Measurements from ENCODE around the gene FOSB. TPM values are rescaled to one million over a fixed set of nuclear protein-coding genes. Genes with fewer than 3 reads are reported as not detected.
A peak's percentile ranks its signal among the peaks of the same experiment; 100 is the strongest.
"Not testable (repeated sequence)": the region's sequence is repeated elsewhere in the genome, so short reads cannot be mapped to it uniquely, and the experiment has no call there.

Gene FOSB
- total RNA-seq, 1 experiment from 2014 or later: 29.3 TPM

DNA sequence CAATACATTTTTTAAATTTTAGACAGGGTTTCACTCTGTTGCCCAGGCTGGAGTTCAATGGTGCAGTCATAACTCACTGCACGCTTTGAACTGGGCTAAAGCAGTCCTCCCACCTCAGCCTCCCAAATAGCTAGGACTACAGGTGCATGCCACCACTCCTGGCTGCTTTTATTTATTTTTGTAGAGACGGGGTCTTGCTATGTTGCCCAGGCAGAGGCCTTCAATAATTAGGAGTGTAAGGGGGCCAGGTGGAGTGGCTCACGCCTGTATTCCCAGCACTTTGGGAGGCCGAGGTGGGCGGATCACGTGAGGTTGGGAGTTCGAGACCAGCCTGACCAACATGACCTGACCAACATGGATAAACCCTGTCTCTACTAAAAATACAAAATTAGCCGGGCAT lies 35.3 kb upstream of the FOSB start:
- H3K27me3 Mint-ChIP-seq (ENCODE audit: insufficient read depth, unreplicated experiment); H3K36me3 Mint-ChIP-seq (ENCODE audit: insufficient read depth, unreplicated experiment); H3K9me3 Mint-ChIP-seq (ENCODE audit: unreplicated experiment); intact Hi-C loops (cut with micrococcal nuclease); BruUV-seq (replicated peaks); H3K4me1 Mint-ChIP-seq (ENCODE audit: insufficient read depth, unreplicated experiment); DNase-seq (ENCODE audit: unreplicated experiment); H3K27ac Mint-ChIP-seq (ENCODE audit: low read depth, unreplicated experiment); H3K4me3 Mint-ChIP-seq (ENCODE audit: unreplicated experiment): not testable (repeated sequence)
- ChIA-PET CTCF (interaction anchor here (0.5 to 21.1 kb wide), 4 partner anchors 18 to 250 kb away, joined by 3 to 386 read pairs (median 4); partner anchors contain the start of gene FOSB), POLR2A (interaction anchor here (0.6 kb wide), 1 partner anchor 521 kb away, joined by 3 read pairs; no protein-coding TSS in a partner anchor)

DNA sequence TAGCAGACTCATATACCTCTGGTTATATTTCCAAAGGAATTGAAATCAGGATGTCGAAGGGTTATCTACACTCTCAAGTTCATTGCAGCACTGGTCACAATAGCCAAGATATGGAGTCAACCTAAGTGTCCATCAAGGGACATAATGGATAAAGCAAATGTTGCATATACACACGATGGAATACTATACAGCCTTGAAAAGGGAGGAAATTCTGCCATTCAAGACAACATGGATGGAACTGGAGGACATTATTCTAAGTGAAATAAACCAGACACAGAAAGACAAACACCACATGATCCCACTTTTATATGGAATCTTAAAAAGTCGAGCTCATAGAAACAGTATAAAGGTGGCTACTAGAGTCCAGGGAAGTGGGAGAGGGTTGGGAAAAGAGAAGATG lies 30.5 kb upstream of the FOSB start:
- Mint-ChIP-seq H3K27me3 (ENCODE audit: insufficient read depth, unreplicated experiment) (no peaks in the 10 kb centered on the region), H3K4me1 (ENCODE audit: insufficient read depth, unreplicated experiment) (no peaks in the 10 kb centered on the region), H3K9me3 (ENCODE audit: unreplicated experiment) (no peaks in the 10 kb centered on the region), H3K27ac (ENCODE audit: low read depth, unreplicated experiment) (no peak overlapping the region), H3K36me3 (ENCODE audit: insufficient read depth, unreplicated experiment) (peaks cover 5% of the 10 kb centered on the region), H3K4me3 (ENCODE audit: unreplicated experiment) (no peak overlapping the region)
- no TSS peak for BruUV-seq (replicated peaks)
- intact Hi-C loops (cut with micrococcal nuclease): no loop called here
- TF ChIP-seq, protein P1, sequence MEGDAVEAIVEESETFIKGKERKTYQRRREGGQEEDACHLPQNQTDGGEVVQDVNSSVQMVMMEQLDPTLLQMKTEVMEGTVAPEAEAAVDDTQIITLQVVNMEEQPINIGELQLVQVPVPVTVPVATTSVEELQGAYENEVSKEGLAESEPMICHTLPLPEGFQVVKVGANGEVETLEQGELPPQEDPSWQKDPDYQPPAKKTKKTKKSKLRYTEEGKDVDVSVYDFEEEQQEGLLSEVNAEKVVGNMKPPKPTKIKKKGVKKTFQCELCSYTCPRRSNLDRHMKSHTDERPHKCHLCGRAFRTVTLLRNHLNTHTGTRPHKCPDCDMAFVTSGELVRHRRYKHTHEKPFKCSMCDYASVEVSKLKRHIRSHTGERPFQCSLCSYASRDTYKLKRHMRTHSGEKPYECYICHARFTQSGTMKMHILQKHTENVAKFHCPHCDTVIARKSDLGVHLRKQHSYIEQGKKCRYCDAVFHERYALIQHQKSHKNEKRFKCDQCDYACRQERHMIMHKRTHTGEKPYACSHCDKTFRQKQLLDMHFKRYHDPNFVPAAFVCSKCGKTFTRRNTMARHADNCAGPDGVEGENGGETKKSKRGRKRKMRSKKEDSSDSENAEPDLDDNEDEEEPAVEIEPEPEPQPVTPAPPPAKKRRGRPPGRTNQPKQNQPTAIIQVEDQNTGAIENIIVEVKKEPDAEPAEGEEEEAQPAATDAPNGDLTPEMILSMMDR (IDR thresholded peaks at IDR 0.05; ENCODE audit: unreplicated experiment): no peak
- ChIA-PET CTCF (interaction anchor here (0.6 to 21.1 kb wide), 4 partner anchors 10 to 248 kb away, joined by 3 to 386 read pairs (median 8); no protein-coding TSS in a partner anchor), POLR2A (interaction anchor here (1.0 to 5.4 kb wide), 4 partner anchors 11 to 42 kb away, joined by 3 to 110 read pairs (median 51); partner anchors contain the start of genes FOSB and PPP1R13L)
- DNase-seq (ENCODE audit: unreplicated experiment): no peak

DNA sequence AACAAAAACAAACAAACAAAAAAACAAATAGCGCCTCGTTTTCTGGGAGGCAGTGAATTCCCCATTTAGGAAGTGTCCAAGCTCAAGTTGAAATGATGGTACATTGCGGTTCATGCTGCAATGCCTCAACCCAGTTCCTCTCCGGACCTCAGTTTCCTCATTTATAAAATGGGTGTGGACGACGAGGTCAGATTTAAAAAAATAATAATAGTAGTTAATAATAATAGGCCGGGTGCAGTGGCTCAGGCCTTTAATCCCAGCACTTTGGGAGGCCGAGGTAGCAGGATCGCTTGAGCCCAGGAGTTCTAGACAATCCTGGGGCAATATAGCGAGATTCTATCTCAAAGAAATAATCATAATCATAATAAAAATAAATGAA lies 28.6 kb upstream of the FOSB start:
- TF ChIP-seq, protein P1 (IDR thresholded peaks at IDR 0.05; ENCODE audit: unreplicated experiment): no peak
- peak overlapping the region; percentile 64 for H3K4me3 Mint-ChIP-seq (ENCODE audit: unreplicated experiment)
- H3K27ac Mint-ChIP-seq (ENCODE audit: low read depth, unreplicated experiment): no peak overlapping the region
- no peak for DNase-seq (ENCODE audit: unreplicated experiment)
- H3K4me1 Mint-ChIP-seq (ENCODE audit: insufficient read depth, unreplicated experiment): peaks cover 13% of the 10 kb centered on the region
- no TSS peak for BruUV-seq (replicated peaks)
- no peaks in the 10 kb centered on the region for H3K27me3 Mint-ChIP-seq (ENCODE audit: insufficient read depth, unreplicated experiment)
- H3K9me3 Mint-ChIP-seq (ENCODE audit: unreplicated experiment): no peaks in the 10 kb centered on the region
- H3K36me3 Mint-ChIP-seq (ENCODE audit: insufficient read depth, unreplicated experiment): peaks cover 5% of the 10 kb centered on the region
- ChIA-PET CTCF (interaction anchor here (0.6 to 21.1 kb wide), 21 partner anchors 8 to 803 kb away, joined by 3 to 386 read pairs (median 4); partner anchors contain the start of gene FOSB), POLR2A (interaction anchor here (0.7 to 5.4 kb wide), 19 partner anchors 9 to 138 kb away, joined by 3 to 110 read pairs (median 5); partner anchors contain the start of genes ERCC1 and FOSB)
- intact Hi-C loops (cut with micrococcal nuclease): loop anchor here (1.0 to 2.0 kb wide), 2 partner anchors 39 to 204 kb away; no protein-coding TSS in a partner anchor

DNA sequence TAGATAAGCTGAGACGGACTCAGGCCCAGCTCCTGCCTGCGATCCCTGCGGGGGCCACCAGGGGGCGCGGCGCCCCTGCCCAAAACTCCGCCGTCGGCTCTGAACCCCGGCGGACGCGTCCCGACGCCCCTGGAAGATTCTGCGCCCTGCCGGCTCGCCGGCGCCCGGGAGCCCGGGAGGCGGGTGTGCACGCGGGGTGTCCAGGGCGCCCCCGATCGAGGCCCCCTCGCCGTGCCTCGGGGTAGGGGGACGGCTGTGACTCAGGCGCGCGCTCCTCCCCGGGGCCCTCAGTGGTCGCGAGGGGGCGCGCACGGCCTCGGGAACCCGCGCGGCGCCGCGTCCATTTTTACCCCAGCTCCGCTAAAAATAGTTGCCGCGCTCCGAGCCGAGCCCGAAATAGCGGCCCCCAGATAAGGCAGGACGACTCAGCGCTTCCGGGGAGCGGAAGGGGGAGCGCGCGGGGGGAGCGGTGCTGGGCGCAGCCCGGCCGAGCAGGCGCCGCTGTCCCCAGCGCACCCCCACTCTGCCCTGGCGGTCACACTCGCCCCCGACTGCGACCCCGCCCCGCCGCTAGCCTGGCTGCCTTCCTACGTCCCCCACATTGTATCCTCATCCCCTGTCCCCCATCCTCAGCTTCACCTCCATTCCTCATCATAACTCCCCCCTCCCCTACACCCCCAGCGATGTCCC lies 28.1 kb upstream of the FOSB start:
- H3K9me3 Mint-ChIP-seq (ENCODE audit: unreplicated experiment): no peaks in the 10 kb centered on the region
- H3K36me3 Mint-ChIP-seq (ENCODE audit: insufficient read depth, unreplicated experiment): peaks cover 5% of the 10 kb centered on the region
- ChIA-PET POLR2A (interaction anchor here (0.7 to 5.4 kb wide), 20 partner anchors 9 to 137 kb away, joined by 3 to 110 read pairs (median 4); partner anchors contain the start of genes ERCC1 and FOSB), CTCF (interaction anchor here (0.6 to 21.1 kb wide), 23 partner anchors 9 to 803 kb away, joined by 3 to 386 read pairs (median 4); partner anchors contain the start of gene FOSB)
- no TSS peak for BruUV-seq (replicated peaks)
- no peak overlapping the region for H3K27ac Mint-ChIP-seq (ENCODE audit: low read depth, unreplicated experiment)
- intact Hi-C loops (cut with micrococcal nuclease): loop anchor here (1.0 to 2.0 kb wide), 2 partner anchors 39 to 203 kb away; no protein-coding TSS in a partner anchor
- peak overlapping the region; percentile 64 for H3K4me3 Mint-ChIP-seq (ENCODE audit: unreplicated experiment)
- peak; percentile 73 for DNase-seq (ENCODE audit: unreplicated experiment)
- TF ChIP-seq, protein P1 (IDR thresholded peaks at IDR 0.05; ENCODE audit: unreplicated experiment): peak; percentile 98
- no peaks in the 10 kb centered on the region for H3K27me3 Mint-ChIP-seq (ENCODE audit: insufficient read depth, unreplicated experiment)
- peaks cover 17% of the 10 kb centered on the region for H3K4me1 Mint-ChIP-seq (ENCODE audit: insufficient read depth, unreplicated experiment)
